Mesenchymal stem cell (in vitro differentiated cells and primary cell): Measurements from ENCODE around the gene SLC1A2.

Source experiments
- DNase-seq: peaks from one replicate; pipeline ENCODE4 v3.0.0-alpha.2; 2013
- H2AFZ ChIP-seq: one replicate; pipeline ENCODE4 v1.6.1; 2013; ENCODE audit warnings: low read depth, mild to moderate bottlenecking, control low read depth, inconsistent platforms, low read length, moderate library complexity
- H2AK5ac ChIP-seq: 2 replicates; pipeline ENCODE4 v1.6.1; 2013; ENCODE audit warnings: low read length, moderate library complexity, mild to moderate bottlenecking, inconsistent platforms; ENCODE audit not compliant: severe bottlenecking
- H2BK120ac ChIP-seq: one replicate; pipeline ENCODE4 v1.6.1; 2013; ENCODE audit warnings: low read depth, mild to moderate bottlenecking, inconsistent platforms, low read length, moderate library complexity
- H2BK12ac ChIP-seq, 2 experiments: one replicate each; pipeline ENCODE4 v1.6.1; 2013; ENCODE audit warnings: inconsistent platforms in 2 of 2, low read length in 2 of 2, mild to moderate bottlenecking in 2 of 2, moderate library complexity in 2 of 2, control low read depth in 1 of 2
- H2BK15ac ChIP-seq: one replicate; pipeline ENCODE4 v1.6.1; 2013; ENCODE audit warnings: mild to moderate bottlenecking, low read depth, inconsistent platforms; ENCODE audit not compliant: poor library complexity, severe bottlenecking
- H2BK5ac ChIP-seq: 2 replicates; pipeline ENCODE4 v1.6.1; 2013; ENCODE audit warnings: low read depth, mild to moderate bottlenecking, low read length, control low read depth, inconsistent platforms; ENCODE audit not compliant: poor library complexity, severe bottlenecking
- H3K14ac ChIP-seq, 2 experiments: one replicate each; pipeline ENCODE4 v1.6.1; 2013; ENCODE audit warnings: inconsistent platforms in 2 of 2, low read length in 2 of 2, control low read depth in 1 of 2, mild to moderate bottlenecking in 1 of 2, moderate library complexity in 1 of 2
- H3K18ac ChIP-seq, 2 experiments: one replicate each; pipeline ENCODE4 v1.6.1; 2013; ENCODE audit warnings: inconsistent platforms in 2 of 2, low read length in 2 of 2, control low read depth in 1 of 2, low read depth in 1 of 2, mild to moderate bottlenecking in 1 of 2
- H3K23ac ChIP-seq, 2 experiments: one replicate each; pipeline ENCODE4 v1.6.1; 2013; ENCODE audit warnings: inconsistent platforms in 2 of 2, low read length in 2 of 2, mild to moderate bottlenecking in 2 of 2, moderate library complexity in 2 of 2, control low read depth in 1 of 2
- H3K27ac ChIP-seq: 2 replicates; pipeline ENCODE4 v1.5.1; 2013; ENCODE audit warnings: mild to moderate bottlenecking, moderate library complexity, low read length, control low read depth, inconsistent platforms; ENCODE audit not compliant: poor library complexity, severe bottlenecking
- H3K27me3 ChIP-seq, 2 experiments: 2 replicates each; pipeline versions ENCODE4 v1.6.1 to v1.7.0; 2013; ENCODE audit warnings: low read length in 2 of 2, mild to moderate bottlenecking in 2 of 2, moderate library complexity in 2 of 2, control low read depth in 1 of 2, inconsistent platforms in 1 of 2; ENCODE audit not compliant: control insufficient read depth in 1 of 2, insufficient read depth in 1 of 2
- H3K36me3 ChIP-seq, 2 experiments: 2 replicates each; pipeline versions ENCODE4 v1.6.1 to v1.7.0; 2013; ENCODE audit warnings: low read length in 2 of 2, control low read depth in 1 of 2, inconsistent platforms in 1 of 2, low read depth in 1 of 2, mild to moderate bottlenecking in 1 of 2; ENCODE audit not compliant: insufficient read depth in 2 of 2, control insufficient read depth in 1 of 2
- H3K4ac ChIP-seq, 2 experiments: one replicate each; pipeline ENCODE4 v1.6.1; 2013; ENCODE audit warnings: inconsistent platforms in 2 of 2, low read length in 2 of 2, mild to moderate bottlenecking in 2 of 2, moderate library complexity in 2 of 2, control low read depth in 1 of 2, low read depth in 1 of 2
- H3K4me1 ChIP-seq: 2 replicates; pipeline ENCODE4 v1.6.1; 2013; ENCODE audit warnings: low read depth, low read length, control low read depth; ENCODE audit not compliant: control insufficient read depth, insufficient read depth
- H3K4me2 ChIP-seq: 2 replicates; pipeline ENCODE4 v1.6.1; 2013; ENCODE audit warnings: low read length, mild to moderate bottlenecking, inconsistent platforms; ENCODE audit not compliant: poor library complexity, severe bottlenecking
- H3K4me3 ChIP-seq, 2 experiments: 2 replicates each; pipeline versions ENCODE4 v1.5.1 to v1.7.0; 2013; ENCODE audit warnings: low read length in 2 of 2, mild to moderate bottlenecking in 2 of 2, control low read depth in 1 of 2, low read depth in 1 of 2; ENCODE audit not compliant: insufficient read depth in 1 of 2
- H3K79me1 ChIP-seq: replicated peaks from 2 replicates; pipeline ENCODE4 v1.6.1; 2013; ENCODE audit warnings: mild to moderate bottlenecking, control low read depth, low read length, inconsistent platforms; ENCODE audit not compliant: poor library complexity, severe bottlenecking
- H3K9ac ChIP-seq: 2 replicates; pipeline ENCODE4 v1.7.0; 2013; ENCODE audit warnings: mild to moderate bottlenecking, low read length, moderate library complexity
- H3K9me3 ChIP-seq: 2 replicates; pipeline ENCODE4 v1.7.0; 2013; ENCODE audit warnings: mild to moderate bottlenecking, low read length; ENCODE audit not compliant: control insufficient read depth
- H4K8ac ChIP-seq: one replicate; pipeline ENCODE4 v1.6.1; 2013; ENCODE audit warnings: inconsistent platforms, mild to moderate bottlenecking, low read length, moderate library complexity
- H4K91ac ChIP-seq: one replicate; pipeline ENCODE4 v1.6.1; 2013; ENCODE audit warnings: mild to moderate bottlenecking, low read length, inconsistent platforms
- WGBS: methylation state at CpG from one replicate; pipeline ENCODE4 v1.1.7; 2013; ENCODE audit warnings: mixed read lengths; 5-methylcytosine and 5-hydroxymethylcytosine counted together

The SLC1A2 gene

DNA sequence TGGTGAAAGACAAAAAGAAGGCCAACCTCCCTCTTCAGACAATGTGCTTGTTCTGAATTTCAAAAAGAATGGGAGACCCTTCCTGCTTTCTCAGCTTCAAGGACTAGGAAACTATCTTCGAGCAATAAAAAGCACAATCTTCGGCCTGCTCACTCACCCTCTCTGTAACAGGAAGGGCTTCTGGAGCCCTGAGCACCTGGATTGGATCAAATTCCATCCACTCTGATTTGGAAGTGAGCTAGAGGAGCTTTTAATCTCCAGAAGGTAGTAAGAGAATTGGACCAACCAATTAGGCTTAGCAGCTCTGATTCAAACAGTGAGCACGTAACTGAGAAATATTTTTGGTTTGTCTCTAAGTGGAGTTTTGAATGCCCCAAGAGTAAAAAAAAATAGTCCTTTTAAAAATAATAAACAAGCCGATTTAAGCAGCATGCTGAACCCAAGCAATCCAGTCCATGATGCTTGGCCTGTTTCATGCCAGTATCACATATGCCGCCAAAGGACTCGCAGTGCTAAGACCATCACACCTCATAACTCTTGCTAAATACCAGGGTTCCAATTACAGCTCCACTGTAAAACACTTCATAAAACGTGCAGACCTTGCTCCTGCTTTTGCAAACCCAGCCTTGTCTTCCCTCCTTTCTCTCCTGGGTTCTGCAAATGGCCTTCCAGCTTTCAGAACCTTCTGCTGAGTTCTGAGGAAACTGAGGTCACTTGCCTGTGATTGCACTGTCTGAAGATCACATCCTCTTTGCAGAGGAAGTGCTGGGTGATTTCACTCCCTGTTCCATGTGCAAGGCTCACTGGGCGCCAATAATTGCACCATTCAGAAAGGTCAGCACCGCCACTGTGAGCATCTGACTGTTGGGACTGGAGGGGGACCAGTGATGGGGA, 74.4 kb downstream of the SLC1A2 start:
- Histone ChIP-seq H3K36me3 (no peaks in the 10 kb centered on the region), H3K23ac (no peak overlapping the region), H3K4me3 (no peak overlapping the region), H3K27ac (no peak overlapping the region), H3K79me1 (no peaks in the 10 kb centered on the region), H4K8ac (no peak overlapping the region), H2BK15ac (no peak overlapping the region), H2BK120ac (no peak overlapping the region), H3K9ac (no peak overlapping the region), H3K14ac (no peak overlapping the region), H2BK12ac (no peak overlapping the region), H4K91ac (no peak overlapping the region), H2AK5ac (no peak overlapping the region), H3K4me2 (no peak overlapping the region), H2AFZ (no peak overlapping the region), H3K18ac (no peak overlapping the region), H2BK5ac (no peak overlapping the region), H3K4ac (no peak overlapping the region), H3K9me3 (no peaks in the 10 kb centered on the region), H3K4me1 (no peaks in the 10 kb centered on the region), H3K27me3 (no peaks in the 10 kb centered on the region)
- no peak for DNase-seq
- WGBS: 86% methylated on average over 8 of the region's 9 CpGs

- H3K79me1 ChIP-seq: no peaks in the 10 kb centered on the region
- no peaks in the 10 kb centered on the region for H3K9me3 ChIP-seq
- no peak overlapping the region for H3K4ac ChIP-seq
- no peak overlapping the region for H3K9ac ChIP-seq
- no peaks in the 10 kb centered on the region for H3K27me3 ChIP-seq
- no peak overlapping the region for H2AFZ ChIP-seq
- H4K91ac ChIP-seq: no peak overlapping the region
- H2AK5ac ChIP-seq: no peak overlapping the region
- H3K14ac ChIP-seq: no peak overlapping the region
- H3K27ac ChIP-seq: no peak overlapping the region
- no peak for DNase-seq
- H3K4me2 ChIP-seq: no peak overlapping the region
- H2BK12ac ChIP-seq: no peak overlapping the region
- WGBS: 94% methylated on average over 5 of the region's 5 CpGs
- H3K4me3 ChIP-seq: no peak overlapping the region
- H3K18ac ChIP-seq: no peak overlapping the region
- H2BK15ac ChIP-seq: no peak overlapping the region
- no peaks in the 10 kb centered on the region for H3K4me1 ChIP-seq
- H3K23ac ChIP-seq: no peak overlapping the region
- H2BK120ac ChIP-seq: no peak overlapping the region
- no peak overlapping the region for H2BK5ac ChIP-seq
- H3K36me3 ChIP-seq: no peaks in the 10 kb centered on the region
- no peak overlapping the region for H4K8ac ChIP-seq
Observed at GRCh38 chr11:35343033-35343598, 76.2 kb downstream of the SLC1A2 start.

- H3K18ac ChIP-seq: no peak overlapping the region
- no peak overlapping the region for H3K27ac ChIP-seq
- H2AK5ac ChIP-seq: no peak overlapping the region
- no peak overlapping the region for H2BK5ac ChIP-seq
- H3K4ac ChIP-seq: no peak overlapping the region
- no peaks in the 10 kb centered on the region for H3K9me3 ChIP-seq
- H3K79me1 ChIP-seq: no peaks in the 10 kb centered on the region
- H3K9ac ChIP-seq: peak overlapping the region; percentile 91
- 92% methylated on average over 2 of the region's 2 CpGs for WGBS
- H4K91ac ChIP-seq: no peak overlapping the region
- H3K36me3 ChIP-seq: no peaks in the 10 kb centered on the region
- H3K4me1 ChIP-seq: no peaks in the 10 kb centered on the region
- H3K27me3 ChIP-seq: no peaks in the 10 kb centered on the region
- no peak for DNase-seq
- H3K23ac ChIP-seq: no peak overlapping the region
- no peak overlapping the region for H3K14ac ChIP-seq
- H4K8ac ChIP-seq: no peak overlapping the region
- H2BK12ac ChIP-seq: no peak overlapping the region
- no peak overlapping the region for H2BK15ac ChIP-seq
- no peak overlapping the region for H2BK120ac ChIP-seq
- no peak overlapping the region for H2AFZ ChIP-seq
- no peak overlapping the region for H3K4me2 ChIP-seq
- H3K4me3 ChIP-seq: no peak overlapping the region
Observed at GRCh38 chr11:35340715-35341114, 78.6 kb downstream of the SLC1A2 start.

GRCh38 chr11:35340071-35340470, 79.3 kb downstream of the SLC1A2 start:
- no peak overlapping the region for H3K4ac ChIP-seq
- H2AK5ac ChIP-seq: no peak overlapping the region
- H2BK15ac ChIP-seq: no peak overlapping the region
- no peaks in the 10 kb centered on the region for H3K79me1 ChIP-seq
- no peak overlapping the region for H2BK5ac ChIP-seq
- no peaks in the 10 kb centered on the region for H3K36me3 ChIP-seq
- no peaks in the 10 kb centered on the region for H3K4me1 ChIP-seq
- H3K9me3 ChIP-seq: no peaks in the 10 kb centered on the region
- WGBS: 79% methylated on average over 3 of the region's 3 CpGs
- H3K18ac ChIP-seq: peak overlapping the region in 1 of 2 experiments; percentile 28
- no peaks in the 10 kb centered on the region for H3K27me3 ChIP-seq
- no peak overlapping the region for H2BK120ac ChIP-seq
- H3K14ac ChIP-seq: no peak overlapping the region
- H3K9ac ChIP-seq: peak overlapping the region; percentile 91
- H4K8ac ChIP-seq: no peak overlapping the region
- DNase-seq: no peak
- H3K4me2 ChIP-seq: no peak overlapping the region
- no peak overlapping the region for H2BK12ac ChIP-seq
- H3K23ac ChIP-seq: no peak overlapping the region
- no peak overlapping the region for H3K4me3 ChIP-seq
- H2AFZ ChIP-seq: no peak overlapping the region
- H4K91ac ChIP-seq: no peak overlapping the region
- no peak overlapping the region for H3K27ac ChIP-seq
